Umbilical cord (tissue), 2 donors: Measurements from ENCODE around the gene OR4C45. TPM values are rescaled to one million over a fixed set of nuclear protein-coding genes. Genes with fewer than 3 reads are reported as not detected.
"Not testable (repeated sequence)": the region's sequence is repeated elsewhere in the genome, so short reads cannot be mapped to it uniquely, and the experiment has no call there.

Source experiments
- DNase-seq: peaks from one replicate; pipeline ENCODE4 v3.0.0-alpha.2; 2015; ENCODE audit warnings: low spot score
- total RNA-seq: library from RNA; depleted of rRNA; stranded (reverse); fragments of >200 nt; gene quantifications from one replicate; pipeline ENCODE4 v1.2.3, GENCODE V29; 2014; ENCODE audit warnings: low replicate concordance; ENCODE audit not compliant: insufficient read depth

Gene OR4C45
- 7.2 TPM for total RNA-seq

- DNase-seq: no peak
These were observed at the start of gene OR4C45 for GRCh38 chr11:50032574-50032973. OR4C45 (plus strand) TSS chr11:50032874.

- no peak for DNase-seq
These were observed 37.1 kb upstream of the OR4C45 start for GRCh38 chr11:49995565-49995964.

- no peak for DNase-seq
These were observed 2.5 kb upstream of the OR4C45 start for GRCh38 chr11:50030193-50030592.

GRCh38 chr11:50036239-50036638 is 3.6 kb downstream of the OR4C45 start:
- DNase-seq: not testable (repeated sequence)

GRCh38 chr11:50037251-50037650 is 4.6 kb downstream of the OR4C45 start:
- no peak for DNase-seq

GRCh38 chr11:50044647-50045046 is 12.0 kb downstream of the OR4C45 start:
- no peak for DNase-seq

GRCh38 chr11:50063056-50063455 is 30.4 kb downstream of the OR4C45 start:
- not testable (repeated sequence) for DNase-seq

GRCh38 chr11:50070389-50070788 is 37.7 kb downstream of the OR4C45 start:
- no peak for DNase-seq

- no peak for DNase-seq
These were observed 39.0 kb downstream of the OR4C45 start for GRCh38 chr11:50071584-50072225.

- no peak for DNase-seq
These were observed 39.8 kb downstream of the OR4C45 start for GRCh38 chr11:50072226-50073112.

- DNase-seq: no peak
These were observed 40.7 kb downstream of the OR4C45 start for GRCh38 chr11:50073113-50074105.

- no peak for DNase-seq
These were observed 41.5 kb downstream of the OR4C45 start for GRCh38 chr11:50074161-50074560.

- no peak for DNase-seq
These were observed 43.2 kb downstream of the OR4C45 start for GRCh38 chr11:50075856-50076255.

- no peak for DNase-seq
These were observed 44.9 kb downstream of the OR4C45 start for GRCh38 chr11:50077526-50077925.

- no peak for DNase-seq
These were observed 45.3 kb downstream of the OR4C45 start for GRCh38 chr11:50078001-50078400.

GRCh38 chr11:50078946-50079345 is 46.3 kb downstream of the OR4C45 start:
- DNase-seq: not testable (repeated sequence)

GRCh38 chr11:50080256-50080655 is 47.6 kb downstream of the OR4C45 start:
- DNase-seq: no peak
